Kidney epithelial cell (primary cell): ENCODE measurements around the gene MAGEA9. TPM values are rescaled to one million over a fixed set of nuclear protein-coding genes. Genes with fewer than 3 reads are reported as not detected.
"Not testable (repeated sequence)": the region's sequence is repeated elsewhere in the genome, so short reads cannot be mapped to it uniquely, and the experiment has no call there.

ENCODE experiments used
- DNase-seq: peaks from one replicate; pipeline ENCODE4 v3.0.0-alpha.2; 2010; ENCODE audit warnings: low read depth
- H3K27me3 ChIP-seq: 2 replicates; pipeline ENCODE4 v1.6.0; 2011; ENCODE audit warnings: low read length; ENCODE audit not compliant: control insufficient read depth, insufficient read depth
- H3K36me3 ChIP-seq: 2 replicates; pipeline ENCODE4 v1.5.1; 2011; ENCODE audit warnings: low read length; ENCODE audit not compliant: control insufficient read depth, insufficient read depth
- H3K4me3 ChIP-seq: 2 replicates; pipeline ENCODE4 v1.5.1; 2011; ENCODE audit warnings: low read depth, mild to moderate bottlenecking, control low read depth, low read length
- CTCF ChIP-seq: IDR thresholded peaks from 2 replicates; pipeline ENCODE4 v1.5.1; 2011; ENCODE audit warnings: mild to moderate bottlenecking, moderate library complexity, low read length, control low read depth, inconsistent platforms; ENCODE audit not compliant: insufficient read depth, poor library complexity, severe bottlenecking
- total RNA-seq: library from RNA; depleted of rRNA; stranded (reverse); fragments of >200 nt; gene quantifications from 2 replicates; pipeline ENCODE4 v1.2.3, GENCODE V29; 2015

The MAGEA9 gene, protein sequence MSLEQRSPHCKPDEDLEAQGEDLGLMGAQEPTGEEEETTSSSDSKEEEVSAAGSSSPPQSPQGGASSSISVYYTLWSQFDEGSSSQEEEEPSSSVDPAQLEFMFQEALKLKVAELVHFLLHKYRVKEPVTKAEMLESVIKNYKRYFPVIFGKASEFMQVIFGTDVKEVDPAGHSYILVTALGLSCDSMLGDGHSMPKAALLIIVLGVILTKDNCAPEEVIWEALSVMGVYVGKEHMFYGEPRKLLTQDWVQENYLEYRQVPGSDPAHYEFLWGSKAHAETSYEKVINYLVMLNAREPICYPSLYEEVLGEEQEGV
- total RNA-seq: not detected in 2 replicates

GRCh38 chrX:149781727-149782126, at the start of gene MAGEA9:
MAGEA9 (plus strand) TSS chrX:149781930; CDS start chrX:149786211, 4,281 bp downstream.
- H3K4me3 ChIP-seq, H3K27me3 ChIP-seq, DNase-seq, H3K36me3 ChIP-seq: not testable (repeated sequence)

DNA sequence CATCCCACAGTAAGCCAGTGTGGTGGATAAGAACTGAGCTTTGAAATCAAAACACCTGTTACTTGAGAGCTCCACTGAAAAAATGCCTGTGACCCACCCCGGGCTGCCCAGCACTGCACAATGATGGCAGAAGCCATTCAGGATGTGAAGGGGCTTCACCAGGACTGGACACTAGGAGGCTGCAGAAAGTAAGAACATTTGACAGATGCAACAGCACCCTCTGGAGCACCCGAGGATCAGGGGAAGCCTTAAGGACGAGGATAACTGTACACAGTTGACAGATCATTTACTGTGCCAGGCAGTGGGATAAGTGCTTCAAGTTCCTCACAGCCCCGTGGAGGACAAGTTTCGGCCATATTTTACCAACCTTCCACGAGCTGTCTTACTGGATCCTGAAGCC, 39.5 kb upstream of the MAGEA9 start:
- not testable (repeated sequence) for H3K27me3 ChIP-seq, H3K36me3 ChIP-seq, H3K4me3 ChIP-seq, DNase-seq

- DNase-seq, H3K4me3 ChIP-seq, H3K27me3 ChIP-seq, H3K36me3 ChIP-seq: not testable (repeated sequence)
Measured at GRCh38 chrX:149746390-149747007, 35.2 kb upstream of the MAGEA9 start.

DNA sequence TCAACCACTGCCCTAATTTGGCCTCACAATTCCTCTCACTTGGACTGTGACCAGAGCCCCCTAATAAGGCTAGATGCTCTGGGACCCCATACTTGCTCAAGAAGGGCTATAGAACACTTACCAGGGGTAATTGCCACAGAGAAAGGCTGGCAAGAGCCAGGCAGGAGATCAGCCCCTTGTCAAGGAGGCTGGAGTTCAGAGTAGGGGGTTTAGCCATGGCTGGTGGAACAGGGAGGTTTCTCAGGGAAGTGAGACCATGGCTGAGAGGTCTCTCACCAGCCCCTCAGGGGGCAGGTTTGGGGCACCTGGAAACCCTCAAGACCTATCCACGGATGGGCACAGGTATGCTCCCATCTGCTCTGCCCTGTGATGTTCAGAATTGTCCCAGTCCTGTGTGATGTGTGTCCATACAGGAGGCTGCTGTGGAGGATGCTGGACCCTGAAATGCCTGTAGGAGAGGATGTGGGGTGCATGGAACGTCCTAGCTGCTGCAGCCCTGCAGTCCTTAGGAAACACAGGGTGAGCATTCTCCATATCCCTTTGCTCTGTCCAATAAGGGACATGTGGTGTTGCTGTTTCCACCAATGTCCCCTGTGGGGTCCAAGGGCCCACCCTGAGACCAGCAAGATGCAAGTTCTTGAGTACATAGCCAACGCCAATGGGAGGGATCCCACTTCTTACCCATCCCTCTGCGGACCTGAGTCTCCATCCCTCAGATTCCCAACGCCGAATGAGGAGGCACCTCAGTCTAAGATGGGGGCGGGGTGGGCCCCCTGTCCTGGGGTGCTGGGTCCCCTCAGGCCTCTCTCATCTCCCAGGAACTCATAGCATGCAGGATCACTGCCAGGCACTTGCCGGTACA, 24.3 kb upstream of the MAGEA9 start:
- DNase-seq: no peak
- Histone ChIP-seq H3K36me3 (no peaks in the 10 kb centered on the region), H3K27me3 (no peaks in the 10 kb centered on the region), H3K4me3 (no peak overlapping the region)
- TF ChIP-seq CTCF: no peak

DNA sequence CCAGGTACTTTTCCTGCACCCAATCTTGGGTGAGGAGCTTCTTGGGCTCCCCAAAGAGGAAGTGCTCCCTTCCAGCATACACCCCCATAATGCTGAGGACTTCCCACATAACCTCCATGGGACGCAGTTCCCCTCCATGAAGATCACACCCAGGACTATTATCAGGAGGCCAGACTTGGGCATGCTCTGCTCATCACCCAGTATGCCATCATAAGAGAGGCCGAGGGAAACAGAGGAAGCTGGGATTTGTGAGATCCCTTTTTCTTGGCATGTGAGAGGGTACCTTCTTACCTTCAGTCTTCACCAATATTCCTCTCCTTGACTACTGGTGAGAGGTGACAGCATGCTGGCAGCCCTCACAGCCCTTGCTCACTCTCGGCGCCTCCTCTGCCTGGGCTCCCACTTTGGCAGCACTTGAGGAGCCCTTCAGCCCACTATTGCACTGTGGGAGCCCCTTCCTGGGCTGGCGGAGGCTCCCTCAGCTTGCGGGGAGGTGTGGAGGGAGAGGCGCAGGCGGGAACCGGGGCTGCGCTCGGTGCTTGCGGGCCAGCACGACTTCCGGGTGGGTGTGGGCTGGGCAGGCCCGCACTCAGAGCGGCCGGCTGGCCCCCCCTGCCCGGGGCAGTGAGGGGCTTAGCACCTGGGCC, 23.5 kb upstream of the MAGEA9 start:
- H3K27me3 ChIP-seq: no peaks in the 10 kb centered on the region
- DNase-seq: no peak
- no peak for TF ChIP-seq CTCF
- H3K4me3 ChIP-seq: no peak overlapping the region
- no peaks in the 10 kb centered on the region for H3K36me3 ChIP-seq

- not testable (repeated sequence) for H3K27me3 ChIP-seq, H3K36me3 ChIP-seq, DNase-seq, H3K4me3 ChIP-seq
Measured at GRCh38 chrX:149758715-149759078, 23.0 kb upstream of the MAGEA9 start.

DNA sequence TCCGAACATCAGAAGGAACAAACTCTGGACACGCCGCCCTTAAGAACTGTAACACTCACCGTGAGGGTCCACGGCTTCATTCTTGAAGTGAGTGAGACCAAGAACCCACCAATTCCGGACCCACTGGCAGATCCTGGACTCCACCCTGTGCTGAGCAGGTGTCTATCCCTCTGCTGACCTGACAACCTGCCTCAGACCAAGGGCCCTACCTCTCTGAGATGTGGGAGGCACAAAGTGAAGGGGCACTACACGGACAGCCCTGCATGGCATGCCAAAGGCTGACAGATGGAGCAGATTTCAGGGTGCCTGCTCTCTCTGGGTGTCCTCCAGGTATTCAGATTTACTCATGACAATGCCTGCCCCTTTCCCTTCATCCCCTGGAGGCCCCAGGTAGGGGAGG, 21.9 kb upstream of the MAGEA9 start:
- DNase-seq: no peak
- Histone ChIP-seq H3K4me3 (no peak overlapping the region), H3K36me3 (no peaks in the 10 kb centered on the region), H3K27me3 (no peaks in the 10 kb centered on the region)
- TF ChIP-seq CTCF: no peak
